HG02642 (cell line): ENCODE measurements around the gene SETD1A.

Source experiments
- ATAC-seq: cut with Tn5 transposase; IDR thresholded peaks from one replicate; pipeline ENCODE4 v1.9.1; 2021; ENCODE audit warnings: mild to moderate bottlenecking; ENCODE audit not compliant: unreplicated experiment, poor library complexity

SETD1A gene

DNA sequence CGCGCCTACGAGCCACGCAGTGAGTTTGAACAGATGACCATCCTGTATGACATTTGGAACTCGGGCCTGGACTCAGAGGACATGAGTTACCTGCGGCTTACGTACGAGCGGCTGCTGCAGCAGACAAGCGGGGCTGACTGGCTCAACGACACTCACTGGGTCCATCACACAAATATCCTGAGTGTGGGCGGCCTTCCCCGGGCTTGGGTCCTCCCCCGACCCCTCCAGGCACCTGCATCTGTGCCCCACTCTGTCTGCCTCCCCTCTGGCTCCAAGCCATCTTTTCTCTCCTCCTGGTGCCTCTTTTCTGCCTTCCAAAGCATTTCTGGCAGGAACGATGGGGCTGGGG lies 22.4 kb downstream of the SETD1A start:
- no peak for ATAC-seq

DNA sequence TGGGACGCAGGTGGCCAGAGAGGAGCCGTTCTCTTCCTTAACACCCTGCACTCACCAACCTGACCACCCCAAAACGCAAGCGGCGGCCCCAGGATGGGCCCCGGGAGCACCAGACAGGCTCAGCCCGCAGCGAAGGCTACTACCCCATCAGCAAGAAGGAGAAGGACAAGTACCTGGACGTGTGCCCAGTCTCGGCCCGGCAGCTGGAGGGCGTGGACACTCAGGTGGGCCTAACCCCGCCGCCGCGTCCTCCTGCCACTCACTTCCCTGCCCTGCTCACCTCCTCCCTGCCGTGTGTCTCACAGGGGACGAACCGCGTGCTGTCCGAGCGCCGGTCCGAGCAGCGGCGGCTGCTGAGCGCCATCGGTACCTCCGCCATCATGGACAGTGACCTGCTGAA lies 22.9 kb downstream of the SETD1A start:
- ATAC-seq, result no peak

DNA sequence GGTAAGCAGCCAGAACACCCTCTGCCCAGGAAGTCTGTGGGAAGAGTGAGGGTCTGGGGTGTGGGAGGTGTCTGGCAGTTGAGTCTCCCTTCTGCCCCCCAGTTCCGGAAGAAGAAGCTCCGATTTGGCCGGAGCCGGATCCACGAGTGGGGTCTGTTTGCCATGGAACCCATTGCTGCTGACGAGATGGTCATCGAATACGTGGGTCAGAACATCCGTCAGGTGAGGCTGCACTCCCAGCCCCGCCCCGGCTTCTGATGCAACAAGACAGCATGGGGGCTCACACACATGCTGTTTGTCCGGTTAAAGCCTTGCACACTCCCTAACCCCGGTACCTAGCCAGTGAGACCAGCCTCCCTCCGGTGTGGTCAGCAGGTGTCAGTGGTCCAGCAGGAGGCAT lies 23.4 kb downstream of the SETD1A start:
- ATAC-seq, result no peak

DNA sequence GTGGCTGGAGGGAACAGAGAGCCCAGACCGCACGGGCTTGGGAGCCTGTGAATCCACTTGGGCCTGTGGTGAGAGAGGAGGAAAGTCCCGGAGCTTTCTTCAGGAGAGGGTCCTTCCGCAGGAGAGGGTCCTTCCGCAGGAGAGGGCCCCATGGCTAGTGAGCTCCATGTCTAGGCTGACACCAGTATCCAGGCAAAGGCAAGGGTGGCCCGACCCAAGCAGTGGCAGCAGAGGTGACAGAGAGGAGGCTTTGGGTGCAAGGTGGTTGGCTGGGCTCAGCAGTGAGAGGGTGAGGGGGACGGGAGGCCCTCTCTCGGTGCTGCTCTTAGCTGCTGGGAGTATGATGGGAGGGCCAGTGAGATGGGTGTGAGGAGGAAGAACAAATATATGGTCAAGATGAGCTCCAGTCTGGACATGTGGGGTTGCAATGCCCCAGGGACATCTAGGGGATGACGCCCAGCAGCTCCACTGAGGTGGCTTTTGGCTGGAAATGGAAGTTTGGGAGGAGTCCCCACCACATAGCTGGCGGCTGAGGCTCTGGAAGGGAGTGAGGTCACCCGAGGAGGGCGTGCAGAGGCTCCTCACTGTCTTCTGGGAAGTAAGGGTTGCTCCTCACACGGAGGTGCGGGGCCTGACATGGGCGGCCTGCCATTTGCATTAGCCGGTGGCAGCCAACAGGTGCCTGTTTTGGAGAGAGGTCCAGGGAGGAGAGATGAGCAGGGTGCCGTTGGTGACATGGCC lies 25.2 kb downstream of the SETD1A start:
- ATAC-seq, result no peak

DNA sequence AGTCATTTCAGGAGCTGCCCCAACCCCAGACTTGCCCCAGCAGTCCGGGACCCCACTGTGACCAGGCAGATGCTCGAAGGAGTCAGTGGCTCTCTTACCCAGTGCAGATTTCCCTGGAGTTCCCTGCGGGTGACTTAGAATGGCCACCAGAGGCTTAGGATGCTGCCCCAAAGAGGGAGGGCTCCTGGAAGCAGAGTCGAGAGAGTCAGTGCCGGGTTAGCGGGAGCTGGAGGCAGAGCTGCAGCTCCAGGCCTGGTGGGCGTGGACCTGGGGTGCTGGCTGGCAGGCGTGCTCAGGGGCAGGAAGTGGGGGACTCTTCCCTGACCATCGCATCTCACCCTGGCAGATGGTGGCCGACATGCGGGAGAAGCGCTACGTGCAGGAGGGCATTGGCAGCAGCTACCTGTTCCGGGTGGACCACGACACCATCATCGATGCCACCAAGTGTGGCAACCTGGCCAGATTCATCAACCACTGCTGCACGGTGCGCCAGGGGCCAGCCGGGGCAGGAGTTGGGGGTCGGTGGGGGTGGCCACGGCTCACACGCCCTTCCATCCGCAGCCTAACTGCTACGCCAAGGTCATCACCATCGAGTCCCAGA lies 25.8 kb downstream of the SETD1A start:
- no peak for ATAC-seq

DNA sequence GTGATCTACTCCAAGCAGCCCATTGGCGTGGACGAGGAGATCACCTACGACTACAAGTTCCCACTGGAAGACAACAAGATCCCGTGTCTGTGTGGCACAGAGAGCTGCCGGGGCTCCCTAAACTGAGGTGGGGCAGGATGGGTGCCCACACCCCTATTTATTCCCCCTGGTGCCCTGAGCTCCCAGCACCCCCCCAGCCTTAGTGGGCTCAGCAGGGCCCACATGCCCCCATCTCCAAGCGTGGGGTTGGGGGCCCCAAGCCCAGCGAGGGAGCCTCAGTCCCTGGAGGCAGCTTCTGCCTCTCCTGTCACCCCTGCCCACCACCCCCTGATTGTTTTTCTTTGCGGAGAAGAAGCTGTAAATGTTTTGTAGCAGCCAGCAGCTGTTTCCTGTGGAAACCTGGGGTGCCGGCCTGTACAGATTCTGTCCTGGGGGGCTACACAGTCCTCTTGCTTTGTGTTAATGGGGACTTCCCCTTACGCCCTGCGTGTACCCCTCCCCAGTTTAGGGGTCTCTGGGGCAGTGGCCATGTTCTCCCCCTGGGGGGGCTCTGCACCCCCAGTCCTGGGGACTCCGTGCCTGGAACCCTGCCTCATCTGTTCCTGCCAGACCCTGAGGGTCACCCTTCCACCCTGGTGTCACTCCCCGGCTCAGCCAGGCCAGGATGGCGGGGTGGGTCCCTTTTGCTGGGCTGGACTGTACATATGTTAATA lies 26.5 kb downstream of the SETD1A start:
- no peak for ATAC-seq

DNA sequence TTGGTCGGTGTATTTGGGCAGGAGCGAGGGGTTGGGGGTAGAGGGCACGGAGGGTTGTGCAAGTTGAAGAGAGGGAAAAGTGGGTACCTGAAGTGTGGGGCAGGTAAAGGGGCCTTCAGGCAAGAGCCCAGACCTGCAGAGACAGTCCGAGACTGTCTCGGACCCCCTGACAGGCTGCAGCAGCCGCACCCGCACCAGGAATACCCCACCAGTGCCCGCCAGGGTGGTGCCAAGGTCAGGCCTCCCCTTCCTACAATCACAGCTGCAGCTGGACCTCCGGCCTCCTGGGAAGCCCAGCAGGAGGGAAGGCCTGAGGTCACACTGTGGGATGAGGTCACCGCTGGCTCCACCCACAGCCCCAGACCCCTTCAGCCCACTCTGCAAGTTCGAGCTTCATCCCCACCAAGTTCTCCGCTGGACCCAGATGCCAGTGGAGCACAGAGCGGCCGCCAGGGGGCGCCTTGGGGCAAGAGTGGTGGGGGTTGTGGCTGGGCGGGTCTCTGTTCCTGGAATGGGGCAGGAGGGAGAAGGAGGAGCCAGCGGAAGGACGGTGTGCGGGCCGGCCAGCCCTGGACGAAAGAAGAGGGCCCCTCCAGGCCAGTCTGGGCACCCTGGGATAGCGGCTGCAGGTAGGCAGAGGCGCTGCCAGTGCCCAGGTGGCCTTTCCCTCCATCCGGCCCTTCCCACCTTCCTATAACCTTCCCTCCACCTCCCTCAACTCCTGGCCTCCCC lies 27.3 kb downstream of the SETD1A start, which contains the start of gene HSD3B7:
Gene HSD3B7, plus strand, starts transcription at position 539 of the 732 bp plus-strand sequence. CDS start 452 bp downstream, outside the sequence.
- ATAC-seq, result peak; percentile 47

DNA sequence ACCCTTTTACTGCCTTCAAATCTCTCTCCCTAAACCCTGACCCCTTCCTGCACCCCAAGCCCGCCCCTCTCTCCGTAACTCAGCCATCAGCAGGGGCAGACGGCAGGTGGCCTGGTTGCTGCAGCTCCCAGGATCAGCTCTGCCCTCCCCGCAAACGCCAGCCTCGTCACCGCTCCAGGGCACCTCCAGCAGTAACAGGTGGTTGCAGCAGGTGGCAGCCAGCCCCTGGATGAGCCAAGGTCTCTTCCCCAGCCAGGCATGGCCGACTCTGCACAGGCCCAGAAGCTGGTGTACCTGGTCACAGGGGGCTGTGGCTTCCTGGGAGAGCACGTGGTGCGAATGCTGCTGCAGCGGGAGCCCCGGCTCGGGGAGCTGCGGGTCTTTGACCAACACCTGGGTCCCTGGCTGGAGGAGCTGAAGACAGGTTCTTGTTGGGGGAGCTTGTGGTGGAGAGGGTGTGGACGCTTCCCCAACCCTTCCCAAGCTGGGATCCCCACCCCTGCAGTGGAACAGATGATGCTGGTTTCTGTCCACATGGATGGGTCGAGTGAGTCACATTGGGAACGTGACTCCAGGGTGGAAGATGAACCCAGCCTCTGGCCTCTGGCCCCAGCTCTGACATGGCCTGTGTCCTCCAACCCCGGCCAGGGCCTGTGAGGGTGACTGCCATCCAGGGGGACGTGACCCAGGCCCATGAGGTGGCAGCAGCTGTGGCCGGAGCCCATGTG lies 28.0 kb downstream of the SETD1A start:
- ATAC-seq, result no peak

DNA sequence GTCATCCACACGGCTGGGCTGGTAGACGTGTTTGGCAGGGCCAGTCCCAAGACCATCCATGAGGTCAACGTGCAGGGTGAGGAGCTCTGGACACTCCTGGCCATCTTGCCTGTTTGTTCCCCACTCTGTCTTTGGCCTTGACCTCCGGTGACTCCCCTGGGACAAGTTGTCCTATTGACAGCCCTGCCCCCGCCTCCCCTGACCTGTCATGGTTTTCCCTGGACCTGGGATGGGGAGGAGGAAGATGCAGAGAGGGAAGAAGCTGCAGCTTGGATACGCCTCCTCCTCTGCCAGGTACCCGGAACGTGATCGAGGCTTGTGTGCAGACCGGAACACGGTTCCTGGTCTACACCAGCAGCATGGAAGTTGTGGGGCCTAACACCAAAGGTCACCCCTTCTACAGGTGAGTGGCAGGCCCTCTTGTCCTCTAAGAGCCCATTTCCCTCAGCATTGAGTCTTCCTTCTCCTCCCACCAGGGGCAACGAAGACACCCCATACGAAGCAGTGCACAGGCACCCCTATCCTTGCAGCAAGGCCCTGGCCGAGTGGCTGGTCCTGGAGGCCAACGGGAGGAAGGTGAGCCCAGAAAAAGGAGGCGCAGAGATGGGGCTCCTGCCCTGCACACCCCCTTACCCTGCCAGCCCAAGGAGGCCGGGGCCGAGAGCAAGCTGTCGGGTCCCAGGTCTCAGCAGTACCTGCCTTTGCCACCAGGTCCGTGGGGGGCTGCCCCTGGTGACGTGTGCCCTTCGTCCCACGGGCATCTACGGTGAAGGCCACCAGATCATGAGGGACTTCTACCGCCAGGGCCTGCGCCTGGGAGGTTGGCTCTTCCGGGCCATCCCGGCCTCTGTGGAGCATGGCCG lies 28.8 kb downstream of the SETD1A start:
- no peak for ATAC-seq

DNA sequence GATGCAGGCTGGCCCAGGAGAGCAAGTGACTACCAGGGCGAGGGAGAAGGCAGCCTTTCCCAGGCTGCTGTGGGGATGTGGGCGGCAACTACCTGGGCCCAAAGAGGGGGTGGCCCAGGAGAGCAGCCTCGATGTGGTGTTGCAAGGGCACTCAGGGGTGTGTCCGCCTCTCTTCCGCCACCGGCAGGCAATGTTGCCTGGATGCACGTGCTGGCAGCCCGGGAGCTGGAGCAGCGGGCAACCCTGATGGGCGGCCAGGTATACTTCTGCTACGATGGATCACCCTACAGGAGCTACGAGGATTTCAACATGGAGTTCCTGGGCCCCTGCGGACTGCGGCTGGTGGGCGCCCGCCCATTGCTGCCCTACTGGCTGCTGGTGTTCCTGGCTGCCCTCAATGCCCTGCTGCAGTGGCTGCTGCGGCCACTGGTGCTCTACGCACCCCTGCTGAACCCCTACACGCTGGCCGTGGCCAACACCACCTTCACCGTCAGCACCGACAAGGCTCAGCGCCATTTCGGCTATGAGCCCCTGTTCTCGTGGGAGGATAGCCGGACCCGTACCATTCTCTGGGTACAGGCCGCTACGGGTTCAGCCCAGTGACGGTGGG lies 30.1 kb downstream of the SETD1A start:
- ATAC-seq, result no peak

DNA sequence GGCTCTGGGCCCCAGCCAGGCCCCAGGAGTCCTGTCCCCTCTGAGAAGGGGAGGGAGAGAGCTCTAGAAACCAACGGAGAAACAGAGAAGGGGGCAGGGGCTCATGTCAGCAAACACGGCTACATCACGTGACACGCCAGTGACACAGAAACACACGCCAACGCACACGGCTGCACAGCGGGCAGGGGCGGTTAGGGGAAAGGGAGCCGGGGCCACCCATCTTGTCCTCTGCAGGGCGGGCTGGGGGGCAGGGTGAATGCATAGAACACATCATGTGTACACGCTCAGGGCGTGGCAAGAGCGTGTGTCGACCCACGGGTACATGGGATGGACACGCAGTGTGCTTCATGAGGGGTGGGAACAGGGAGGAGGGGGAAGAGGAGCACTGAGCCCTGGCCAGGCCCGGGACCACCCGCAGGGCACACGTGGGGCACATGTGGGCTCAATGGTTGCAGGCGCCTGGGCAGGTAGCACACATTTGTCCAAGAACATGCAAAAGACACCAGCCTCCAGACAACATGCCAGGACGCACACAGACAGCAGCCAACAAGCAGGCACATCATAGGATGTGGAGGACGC lies 32.0 kb downstream of the SETD1A start:
- no peak for ATAC-seq

DNA sequence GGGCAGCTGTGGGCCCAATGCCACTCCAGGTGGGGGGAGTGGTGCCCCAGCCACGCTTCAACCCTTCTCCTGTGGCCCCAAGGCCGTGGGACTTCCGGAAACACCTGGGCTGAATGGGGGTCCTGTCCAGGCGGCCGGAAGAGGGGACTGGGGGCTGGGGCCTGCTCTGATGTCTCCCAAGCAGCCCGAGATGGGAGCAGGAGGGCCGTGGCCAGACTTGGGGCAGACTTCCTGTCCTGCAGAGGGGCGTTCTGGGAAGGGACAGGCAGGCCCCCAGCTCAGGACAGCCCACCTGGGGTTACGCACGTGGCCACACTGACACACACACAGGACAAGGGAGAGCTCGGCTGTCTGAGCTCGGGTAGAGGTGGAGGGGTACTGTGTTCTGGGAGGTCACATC lies 32.6 kb downstream of the SETD1A start:
- no peak for ATAC-seq

DNA sequence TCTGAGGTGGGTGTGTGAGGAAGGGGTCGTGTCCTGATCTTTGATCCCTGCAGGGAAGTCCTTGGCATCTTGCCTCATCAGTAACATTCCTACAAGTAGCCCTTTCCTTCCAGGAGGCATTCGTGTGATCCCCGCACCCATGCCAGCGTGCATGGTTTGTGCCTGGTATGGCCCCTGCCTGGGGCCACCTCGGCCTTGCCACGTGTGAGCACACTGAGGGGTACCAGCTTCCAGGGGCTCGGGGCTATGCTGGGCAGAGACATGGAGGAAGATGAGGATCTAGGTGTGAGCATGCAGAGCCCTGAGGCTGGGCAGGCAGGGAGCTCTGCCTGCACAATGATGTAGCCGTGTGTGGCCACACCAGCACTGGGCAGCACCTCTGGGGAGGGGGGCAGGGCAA lies 33.5 kb downstream of the SETD1A start:
- ATAC-seq, result no peak

DNA sequence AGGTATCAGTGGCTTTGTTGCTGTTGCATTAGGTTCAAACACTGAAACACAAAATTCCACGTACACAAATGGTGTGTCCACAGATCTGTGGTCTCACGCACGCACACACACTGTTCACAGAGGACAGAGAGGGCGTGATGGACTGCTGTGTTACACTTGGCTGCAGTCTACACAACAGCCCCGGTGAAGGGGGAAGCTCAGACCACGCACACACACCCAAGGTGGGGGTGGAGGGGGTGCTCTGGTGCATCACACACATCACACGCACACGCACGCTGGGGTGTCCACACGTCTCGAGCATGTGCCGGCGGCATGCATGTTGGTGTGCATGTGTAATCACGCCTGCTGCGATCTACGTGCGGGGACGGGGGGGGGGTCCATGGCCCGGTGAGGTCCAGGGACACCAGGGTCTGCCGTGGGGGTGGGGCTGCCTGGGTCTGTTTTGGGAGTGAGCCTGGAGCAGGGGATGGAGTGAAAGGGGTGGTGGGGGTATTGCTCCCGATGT lies 34.8 kb downstream of the SETD1A start:
- no peak for ATAC-seq

DNA sequence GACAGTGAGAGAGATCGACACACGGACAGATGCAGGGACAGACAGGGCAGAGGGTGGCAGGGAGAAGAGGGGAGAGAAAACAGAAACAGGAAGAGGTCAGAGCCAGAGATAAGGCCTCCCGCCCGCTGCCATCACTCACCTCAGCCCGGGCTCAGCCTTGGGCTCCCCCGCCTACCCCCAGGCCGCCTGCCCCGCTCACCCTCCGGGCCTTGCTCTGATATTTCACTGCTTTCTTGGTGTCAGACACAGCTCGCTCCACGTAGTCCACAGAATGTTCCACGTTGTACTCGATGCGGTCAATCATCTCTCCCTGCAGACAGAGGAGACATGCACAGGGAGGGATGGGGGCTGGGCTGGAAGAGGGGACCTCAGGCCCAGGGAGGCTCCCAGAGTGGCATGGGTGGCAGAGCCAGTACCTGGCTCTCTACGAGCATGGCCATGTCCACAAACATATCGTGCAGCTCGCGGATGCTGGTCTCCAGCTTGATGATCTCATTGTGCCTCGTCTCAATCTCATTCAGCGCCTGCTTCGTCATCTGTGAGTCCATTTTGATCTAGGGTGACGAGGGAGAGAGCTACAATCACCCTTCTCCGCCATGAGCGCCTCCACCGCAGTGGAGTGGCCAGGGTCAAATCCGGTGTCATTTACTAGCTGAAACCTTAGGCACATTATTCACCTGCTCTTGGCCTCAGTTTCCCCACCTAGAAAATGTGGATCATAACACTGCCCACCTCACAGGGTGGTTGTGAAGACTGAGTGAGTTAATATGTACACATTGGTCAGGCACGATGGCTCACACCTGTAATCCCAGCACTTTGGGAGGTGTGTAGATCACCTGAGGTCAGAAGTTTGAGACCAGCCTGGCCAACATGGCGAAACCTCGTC lies 35.6 kb downstream of the SETD1A start:
- ATAC-seq, result no peak

DNA sequence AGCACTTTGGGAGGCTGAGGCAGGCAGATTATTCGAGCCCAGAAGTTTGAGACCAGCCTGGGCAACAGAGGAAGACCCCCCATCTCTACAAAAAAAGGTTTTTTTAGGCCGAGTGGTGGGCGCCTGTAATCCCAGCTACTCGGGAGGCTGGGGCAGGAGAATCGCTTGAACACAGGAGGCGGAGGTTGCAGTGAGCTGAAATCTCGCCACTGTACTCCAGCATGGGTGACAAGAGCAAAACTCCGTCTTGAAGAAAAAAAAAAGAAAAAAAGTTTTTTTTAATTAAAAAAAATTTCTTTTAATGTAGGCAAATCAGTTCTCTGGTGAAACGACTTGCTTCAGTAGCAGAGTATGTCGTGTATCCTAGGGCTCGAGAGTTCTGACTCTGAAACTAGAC lies 38.4 kb downstream of the SETD1A start:
- ATAC-seq, result no peak

DNA sequence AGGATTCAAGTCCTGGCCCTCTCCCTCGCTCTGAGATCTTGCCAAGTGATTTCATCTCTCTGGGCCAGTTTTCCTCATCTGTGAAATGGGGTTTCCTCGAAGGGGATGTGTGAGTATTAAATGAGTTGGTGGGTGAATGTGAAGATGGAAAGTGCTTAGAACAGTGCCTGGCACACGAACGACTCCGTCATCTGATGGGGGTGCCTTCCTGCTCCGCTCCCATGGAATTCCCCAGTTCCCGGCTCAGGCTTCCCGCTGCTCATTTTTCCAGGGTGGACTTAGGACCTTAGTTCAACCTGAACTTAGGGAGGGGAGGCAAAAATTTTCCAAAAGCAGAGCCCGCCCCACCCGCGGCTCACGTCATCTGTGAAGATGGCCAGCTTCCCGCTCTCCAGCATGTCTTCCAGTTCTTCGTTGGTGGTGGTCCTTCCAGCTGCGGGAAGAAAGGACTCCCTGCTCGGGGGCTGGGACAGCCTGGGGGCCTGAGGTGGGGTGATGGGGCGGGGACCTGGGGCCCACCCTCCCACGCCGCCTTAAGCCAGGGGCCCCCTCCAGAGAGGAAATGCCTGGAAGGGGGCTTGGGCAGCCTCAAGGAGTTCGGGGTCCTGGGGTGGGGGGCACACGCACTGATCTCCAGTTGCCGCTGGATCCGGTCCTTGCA lies 38.9 kb downstream of the SETD1A start:
- ATAC-seq, result peak; percentile 3
